Measurements from ENCODE around the gene GINS1. TPM values are rescaled to one million over a fixed set of nuclear protein-coding genes. Genes with fewer than 3 reads are reported as not detected.
"Not testable (repeated sequence)": the region's sequence is repeated elsewhere in the genome, so short reads cannot be mapped to it uniquely, and the experiment has no call there.

Gene GINS1
- total RNA-seq, 2 experiments from 2014 or later = 25.5 to 27.7 TPM

- Mint-ChIP-seq H3K4me3 (no peak overlapping the region), H3K27ac (no peak overlapping the region), H3K4me1 (ENCODE audit: low read depth) (peaks cover 2% of the 10 kb centered on the region), H3K36me3 (ENCODE audit: low read depth) (no peaks in the 10 kb centered on the region), H3K27me3 (ENCODE audit: low read depth) (no peaks in the 10 kb centered on the region), H3K9me3 (no peaks in the 10 kb centered on the region)
- intact Hi-C loops (cut with micrococcal nuclease) = loop anchor here (5.0 kb wide), 1 partner anchor 448 kb away; the partner anchor contains the start of gene CST7
- no peak for DNase-seq
- CTCF ChIA-PET = interaction anchor here (0.6 to 1.4 kb wide), 2 partner anchors 42 to 96 kb away, joined by 4 to 5 read pairs; no protein-coding TSS in a partner anchor
Measured at GRCh38 chr20:25394996-25395395, 12.5 kb upstream of the GINS1 start.

GRCh38 chr20:25397096-25397495 lies 10.4 kb upstream of the GINS1 start:
- DNase-seq = no peak
- Mint-ChIP-seq H3K4me3 (no peak overlapping the region), H3K4me1 (ENCODE audit: low read depth) (no peaks in the 10 kb centered on the region), H3K9me3 (peaks cover 3% of the 10 kb centered on the region), H3K27ac (no peak overlapping the region), H3K27me3 (ENCODE audit: low read depth) (no peaks in the 10 kb centered on the region), H3K36me3 (ENCODE audit: low read depth) (no peaks in the 10 kb centered on the region)
- intact Hi-C loops (cut with micrococcal nuclease) = no loop called here
- CTCF ChIA-PET = interaction anchor here (0.9 to 6.0 kb wide), 5 partner anchors 10 to 218 kb away, joined by 3 to 49 read pairs (median 4); partner anchors contain the start of gene GINS1

- intact Hi-C loops (cut with micrococcal nuclease) = loop anchor here (2.0 kb wide), 1 partner anchor 201 kb away; no protein-coding TSS in a partner anchor
- Mint-ChIP-seq H3K4me3 (no peak overlapping the region), H3K4me1 (ENCODE audit: low read depth) (no peaks in the 10 kb centered on the region), H3K9me3 (peaks cover 8% of the 10 kb centered on the region), H3K27me3 (ENCODE audit: low read depth) (no peaks in the 10 kb centered on the region), H3K36me3 (ENCODE audit: low read depth) (no peaks in the 10 kb centered on the region), H3K27ac (no peak overlapping the region)
- DNase-seq = no peak
- CTCF ChIA-PET = interaction anchor here (0.9 to 6.0 kb wide), 8 partner anchors 10 to 219 kb away, joined by 3 to 49 read pairs (median 5); partner anchors contain the start of gene GINS1
Measured at GRCh38 chr20:25397821-25398220, 9.7 kb upstream of the GINS1 start.

- Mint-ChIP-seq H3K36me3 (ENCODE audit: low read depth) (no peaks in the 10 kb centered on the region), H3K4me1 (ENCODE audit: low read depth) (no peaks in the 10 kb centered on the region), H3K27ac (no peak overlapping the region), H3K27me3 (ENCODE audit: low read depth) (no peaks in the 10 kb centered on the region), H3K4me3 (no peak overlapping the region), H3K9me3 (peaks cover 15% of the 10 kb centered on the region)
- CTCF ChIA-PET = interaction anchor here (1.0 to 6.0 kb wide), 16 partner anchors 9 to 405 kb away, joined by 3 to 49 read pairs (median 5); partner anchors contain the start of gene GINS1
- no peak for DNase-seq
- intact Hi-C loops (cut with micrococcal nuclease) = loop anchor here (1.0 to 2.0 kb wide), 4 partner anchors 88 to 403 kb away; no protein-coding TSS in a partner anchor
Measured at GRCh38 chr20:25398376-25399036, 9.0 kb upstream of the GINS1 start.

GRCh38 chr20:25399037-25399430 lies 8.4 kb upstream of the GINS1 start:
- Mint-ChIP-seq H3K9me3 (peaks cover 18% of the 10 kb centered on the region), H3K27ac (no peak overlapping the region), H3K4me1 (ENCODE audit: low read depth) (no peaks in the 10 kb centered on the region), H3K36me3 (ENCODE audit: low read depth) (no peaks in the 10 kb centered on the region), H3K27me3 (ENCODE audit: low read depth) (no peaks in the 10 kb centered on the region), H3K4me3 (no peak overlapping the region)
- CTCF ChIA-PET = interaction anchor here (0.7 to 6.0 kb wide), 19 partner anchors 8 to 405 kb away, joined by 3 to 49 read pairs (median 5); partner anchors contain the start of gene GINS1
- intact Hi-C loops (cut with micrococcal nuclease) = loop anchor here (1.0 to 2.0 kb wide), 4 partner anchors 89 to 404 kb away; no protein-coding TSS in a partner anchor
- peak; percentile 44 for DNase-seq

- H3K4me3 Mint-ChIP-seq; H3K27me3 Mint-ChIP-seq (ENCODE audit: low read depth); H3K4me1 Mint-ChIP-seq (ENCODE audit: low read depth); H3K27ac Mint-ChIP-seq; DNase-seq; H3K36me3 Mint-ChIP-seq (ENCODE audit: low read depth): not testable (repeated sequence)
- CTCF ChIA-PET = interaction anchor here (1.5 to 6.0 kb wide), 5 partner anchors 79 to 406 kb away, joined by 5 to 49 read pairs (median 14); no protein-coding TSS in a partner anchor
- intact Hi-C loops (cut with micrococcal nuclease) = loop anchor here (10.0 kb wide), 1 partner anchor 1366 kb away; no protein-coding TSS in a partner anchor
- H3K9me3 Mint-ChIP-seq = peaks cover 20% of the 10 kb centered on the region
Measured at GRCh38 chr20:25400291-25400732, 7.2 kb upstream of the GINS1 start.

DNA sequence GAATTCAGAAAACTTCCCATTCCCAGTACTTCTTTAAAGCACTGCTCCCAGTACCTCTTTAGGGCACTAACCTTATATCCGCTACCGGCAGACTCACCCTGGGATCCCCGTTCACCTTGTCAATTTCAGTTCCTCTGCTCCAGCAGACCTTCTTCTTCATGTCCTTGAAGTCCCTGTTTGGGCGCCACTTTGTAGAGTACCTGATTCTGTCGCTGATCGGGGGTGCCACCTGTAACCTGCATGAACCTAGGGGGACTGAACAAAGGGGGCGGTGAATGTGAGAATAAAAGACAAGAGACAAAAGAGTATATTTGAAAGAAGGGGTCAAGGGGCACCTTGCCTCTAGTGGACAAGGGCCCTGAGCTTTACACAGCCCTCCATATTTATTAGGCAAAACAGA lies 4.9 kb upstream of the GINS1 start:
- H3K4me1 Mint-ChIP-seq (ENCODE audit: low read depth) = peaks cover 5% of the 10 kb centered on the region
- intact Hi-C loops (cut with micrococcal nuclease) = loop anchor here (10.0 kb wide), 1 partner anchor 1368 kb away; no protein-coding TSS in a partner anchor
- no peak overlapping the region for H3K4me3 Mint-ChIP-seq
- no peak for DNase-seq
- H3K9me3 Mint-ChIP-seq = peaks cover 20% of the 10 kb centered on the region
- CTCF ChIA-PET = interaction anchor here (0.7 kb wide), 1 partner anchor 22 kb away, joined by 4 read pairs; no protein-coding TSS in a partner anchor
- no peaks in the 10 kb centered on the region for H3K36me3 Mint-ChIP-seq (ENCODE audit: low read depth)
- H3K27ac Mint-ChIP-seq = no peak overlapping the region
- no peaks in the 10 kb centered on the region for H3K27me3 Mint-ChIP-seq (ENCODE audit: low read depth)

- DNase-seq = peak; percentile 10
- H3K27me3 Mint-ChIP-seq (ENCODE audit: low read depth) = no peaks in the 10 kb centered on the region
- H3K27ac Mint-ChIP-seq = peak overlapping the region; percentile 91
- intact Hi-C loops (cut with micrococcal nuclease) = loop anchor here (5.0 to 10.0 kb wide), 4 partner anchors 161 to 1373 kb away; partner anchors contain the start of genes ACSS1, CST7 and PYGB
- CTCF ChIA-PET = interaction anchor here (1.2 to 1.9 kb wide), 3 partner anchors 9 to 62 kb away, joined by 3 to 11 read pairs (median 4); no protein-coding TSS in a partner anchor
- peaks cover 17% of the 10 kb centered on the region for H3K36me3 Mint-ChIP-seq (ENCODE audit: low read depth)
- peak overlapping the region; percentile 92 for H3K4me3 Mint-ChIP-seq
- H3K4me1 Mint-ChIP-seq (ENCODE audit: low read depth) = peaks cover 17% of the 10 kb centered on the region
- H3K9me3 Mint-ChIP-seq = peaks cover 9% of the 10 kb centered on the region
Measured at GRCh38 chr20:25408170-25408547, 686 bp downstream of the GINS1 start.

- Mint-ChIP-seq H3K4me3 (peak overlapping the region; percentile 92), H3K9me3 (peaks cover 3% of the 10 kb centered on the region), H3K36me3 (ENCODE audit: low read depth) (peaks cover 23% of the 10 kb centered on the region), H3K4me1 (ENCODE audit: low read depth) (peaks cover 17% of the 10 kb centered on the region), H3K27ac (no peak overlapping the region), H3K27me3 (ENCODE audit: low read depth) (no peaks in the 10 kb centered on the region)
- no peak for DNase-seq
- intact Hi-C loops (cut with micrococcal nuclease) = loop anchor here (5.0 to 10.0 kb wide), 4 partner anchors 162 to 1374 kb away; partner anchors contain the start of genes ACSS1, CST7 and PYGB
- CTCF ChIA-PET = interaction anchor here (1.2 to 1.6 kb wide), 2 partner anchors 10 to 61 kb away, joined by 4 to 7 read pairs; no protein-coding TSS in a partner anchor
Measured at GRCh38 chr20:25408890-25409289, 1.4 kb downstream of the GINS1 start.

GRCh38 chr20:25418776-25419175 lies 11.3 kb downstream of the GINS1 start:
- H3K27ac Mint-ChIP-seq = no peak overlapping the region
- peaks cover 38% of the 10 kb centered on the region for H3K36me3 Mint-ChIP-seq (ENCODE audit: low read depth)
- no peak for DNase-seq
- H3K4me3 Mint-ChIP-seq = no peak overlapping the region
- no peaks in the 10 kb centered on the region for H3K9me3 Mint-ChIP-seq
- CTCF ChIA-PET = no interaction called here
- H3K27me3 Mint-ChIP-seq (ENCODE audit: low read depth) = no peaks in the 10 kb centered on the region
- intact Hi-C loops (cut with micrococcal nuclease) = no loop called here
- no peaks in the 10 kb centered on the region for H3K4me1 Mint-ChIP-seq (ENCODE audit: low read depth)

DNA sequence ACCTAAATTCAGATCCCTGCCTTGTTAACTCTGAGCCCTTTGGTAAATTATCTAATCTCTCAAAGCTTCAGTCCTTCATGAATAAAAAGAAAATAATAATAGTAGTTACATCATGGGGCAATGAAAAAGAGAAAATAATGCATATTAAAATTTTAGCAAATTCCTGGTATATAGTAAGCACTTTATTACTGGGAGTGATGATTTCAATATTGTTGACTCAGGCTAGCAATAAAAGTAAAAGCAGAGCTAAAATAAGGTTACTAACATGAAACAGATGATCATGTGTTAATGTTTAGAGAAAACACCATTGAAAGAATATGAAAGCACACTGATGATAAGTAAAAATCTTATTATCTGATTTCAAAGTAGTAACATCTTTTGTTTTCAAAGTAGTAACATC lies 13.6 kb downstream of the GINS1 start:
- intact Hi-C loops (cut with micrococcal nuclease) = no loop called here
- Mint-ChIP-seq H3K27ac (no peak overlapping the region), H3K27me3 (ENCODE audit: low read depth) (no peaks in the 10 kb centered on the region), H3K4me3 (no peak overlapping the region), H3K36me3 (ENCODE audit: low read depth) (peaks cover 43% of the 10 kb centered on the region), H3K9me3 (no peaks in the 10 kb centered on the region), H3K4me1 (ENCODE audit: low read depth) (peaks cover 16% of the 10 kb centered on the region)
- DNase-seq = no peak
- CTCF ChIA-PET = interaction anchor here (0.8 kb wide), 1 partner anchor 15 kb away, joined by 4 read pairs; no protein-coding TSS in a partner anchor

- intact Hi-C loops (cut with micrococcal nuclease) = no loop called here
- H3K4me1 Mint-ChIP-seq (ENCODE audit: low read depth) = peaks cover 17% of the 10 kb centered on the region
- no peaks in the 10 kb centered on the region for H3K27me3 Mint-ChIP-seq (ENCODE audit: low read depth)
- H3K9me3 Mint-ChIP-seq = no peaks in the 10 kb centered on the region
- H3K4me3 Mint-ChIP-seq = no peak overlapping the region
- H3K36me3 Mint-ChIP-seq (ENCODE audit: low read depth) = peaks cover 46% of the 10 kb centered on the region
- CTCF ChIA-PET = interaction anchor here (0.6 kb wide), 1 partner anchor 185 kb away, joined by 3 read pairs; no protein-coding TSS in a partner anchor
- no peak overlapping the region for H3K27ac Mint-ChIP-seq
- no peak for DNase-seq
Measured at GRCh38 chr20:25422032-25422431, 14.6 kb downstream of the GINS1 start.
